IPS-18a (cell line): ENCODE measurements around the gene CCDC74B.
"Not testable (repeated sequence)": the region's sequence is repeated elsewhere in the genome, so short reads cannot be mapped to it uniquely, and the experiment has no call there.

ENCODE experiments used
- H3K27ac ChIP-seq: one replicate; pipeline ENCODE4 v1.5.1; 2013; ENCODE audit warnings: low read length
- H3K27me3 ChIP-seq: one replicate; pipeline ENCODE4 v1.6.1; 2013; ENCODE audit warnings: mild to moderate bottlenecking, low read length; ENCODE audit not compliant: control insufficient read depth, insufficient read depth
- H3K36me3 ChIP-seq: one replicate; pipeline ENCODE4 v1.6.1; 2013; ENCODE audit warnings: low read depth, low read length; ENCODE audit not compliant: control insufficient read depth
- H3K4me1 ChIP-seq: one replicate; pipeline ENCODE4 v1.6.1; 2013; ENCODE audit warnings: low read depth, low read length; ENCODE audit not compliant: control insufficient read depth
- H3K4me3 ChIP-seq: one replicate; pipeline ENCODE4 v1.5.1; 2013; ENCODE audit warnings: low read length
- H3K9ac ChIP-seq: one replicate; pipeline ENCODE4 v1.6.1; 2013; ENCODE audit warnings: mild to moderate bottlenecking, low read length, moderate library complexity
- H3K9me3 ChIP-seq: one replicate; pipeline ENCODE4 v1.6.1; 2013; ENCODE audit warnings: low read depth, low read length; ENCODE audit not compliant: control insufficient read depth

The CCDC74B gene

DNA sequence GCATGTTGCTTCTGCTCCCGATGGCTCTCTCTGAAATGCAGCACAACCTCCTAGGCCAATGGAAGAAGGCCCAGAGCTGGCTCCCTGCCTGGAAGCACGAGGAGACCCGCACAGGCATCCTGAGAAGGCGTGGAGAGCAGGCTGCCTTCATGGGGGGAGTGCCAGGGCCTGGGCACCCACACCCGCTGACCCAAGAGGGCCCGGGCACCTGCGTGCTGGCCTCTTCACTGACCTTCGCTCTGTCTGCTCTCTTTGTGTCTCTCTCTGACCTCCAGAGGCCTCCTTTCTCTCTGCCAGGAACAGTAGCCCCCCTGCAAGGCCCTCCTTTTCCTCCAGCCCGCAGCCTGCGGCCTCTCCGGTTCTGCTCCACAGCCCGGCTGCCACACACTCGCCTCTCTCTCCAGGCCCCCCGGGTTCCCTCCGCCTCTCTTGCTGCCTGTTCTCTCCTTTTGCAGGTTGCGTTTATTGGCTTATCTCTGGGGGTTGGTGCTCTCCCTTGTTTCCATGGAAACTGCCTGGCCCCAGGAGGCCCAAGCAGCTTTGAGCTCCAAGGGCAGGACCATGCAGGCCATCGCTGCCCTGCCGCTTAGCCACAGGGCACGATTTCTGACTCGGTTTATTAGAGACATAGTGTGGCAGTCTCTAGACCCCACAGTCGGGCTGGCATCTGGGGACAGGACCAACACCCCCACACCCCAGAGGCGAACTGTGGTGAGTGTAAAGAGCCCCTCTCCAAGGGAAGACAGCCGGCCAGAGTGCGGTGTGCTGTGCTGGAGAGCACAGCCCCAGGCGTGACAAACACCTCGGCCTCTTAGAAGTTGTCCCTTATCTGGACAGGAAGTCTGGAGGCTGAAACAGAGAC is 38.8 kb upstream of the CCDC74B start:
- Histone ChIP-seq H3K27me3 (no peaks in the 10 kb centered on the region), H3K36me3 (no peaks in the 10 kb centered on the region), H3K4me3 (peak overlapping the region; percentile 54), H3K4me1 (no peaks in the 10 kb centered on the region), H3K9ac (no peak overlapping the region), H3K27ac (no peak overlapping the region), H3K9me3 (no peaks in the 10 kb centered on the region)

DNA sequence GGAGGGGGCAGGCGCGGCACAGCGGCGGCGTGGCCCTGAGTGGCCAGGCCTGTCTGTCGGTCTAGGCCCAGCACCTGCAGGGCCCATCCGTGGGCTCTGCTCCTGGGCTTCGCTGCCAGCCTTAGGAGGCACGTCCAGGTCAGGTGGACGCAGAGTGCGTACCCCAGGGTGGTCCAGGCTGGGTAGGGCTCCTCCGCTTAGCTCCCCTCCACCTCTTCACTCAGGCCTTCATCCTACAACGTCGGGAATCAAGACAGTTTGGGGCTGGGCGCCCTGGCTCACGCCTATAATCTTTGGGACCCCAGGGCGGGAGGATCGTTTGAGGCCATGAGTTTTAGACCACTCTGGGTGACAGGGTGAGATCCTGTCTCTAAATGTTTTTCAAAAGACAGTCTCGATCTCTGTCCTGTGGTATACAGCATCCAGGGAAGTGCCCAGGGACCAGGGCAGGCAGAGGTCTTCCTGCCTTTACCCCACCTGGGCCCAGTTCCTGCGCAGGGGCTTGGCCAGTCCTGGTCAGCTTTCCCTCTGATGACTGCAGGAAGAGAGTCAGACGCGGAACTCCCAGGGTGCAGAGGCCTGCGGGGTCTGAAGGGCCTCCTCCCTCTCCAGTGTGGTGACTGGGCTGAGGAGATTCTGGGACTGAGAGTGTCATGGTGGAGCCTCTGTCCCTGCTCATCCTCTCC is 38.1 kb upstream of the CCDC74B start:
- H3K27me3 ChIP-seq, H3K27ac ChIP-seq, H3K36me3 ChIP-seq, H3K9me3 ChIP-seq, H3K4me1 ChIP-seq: not testable (repeated sequence)
- peak overlapping the region; percentile 24 for H3K9ac ChIP-seq
- peak overlapping the region; percentile 54 for H3K4me3 ChIP-seq

DNA sequence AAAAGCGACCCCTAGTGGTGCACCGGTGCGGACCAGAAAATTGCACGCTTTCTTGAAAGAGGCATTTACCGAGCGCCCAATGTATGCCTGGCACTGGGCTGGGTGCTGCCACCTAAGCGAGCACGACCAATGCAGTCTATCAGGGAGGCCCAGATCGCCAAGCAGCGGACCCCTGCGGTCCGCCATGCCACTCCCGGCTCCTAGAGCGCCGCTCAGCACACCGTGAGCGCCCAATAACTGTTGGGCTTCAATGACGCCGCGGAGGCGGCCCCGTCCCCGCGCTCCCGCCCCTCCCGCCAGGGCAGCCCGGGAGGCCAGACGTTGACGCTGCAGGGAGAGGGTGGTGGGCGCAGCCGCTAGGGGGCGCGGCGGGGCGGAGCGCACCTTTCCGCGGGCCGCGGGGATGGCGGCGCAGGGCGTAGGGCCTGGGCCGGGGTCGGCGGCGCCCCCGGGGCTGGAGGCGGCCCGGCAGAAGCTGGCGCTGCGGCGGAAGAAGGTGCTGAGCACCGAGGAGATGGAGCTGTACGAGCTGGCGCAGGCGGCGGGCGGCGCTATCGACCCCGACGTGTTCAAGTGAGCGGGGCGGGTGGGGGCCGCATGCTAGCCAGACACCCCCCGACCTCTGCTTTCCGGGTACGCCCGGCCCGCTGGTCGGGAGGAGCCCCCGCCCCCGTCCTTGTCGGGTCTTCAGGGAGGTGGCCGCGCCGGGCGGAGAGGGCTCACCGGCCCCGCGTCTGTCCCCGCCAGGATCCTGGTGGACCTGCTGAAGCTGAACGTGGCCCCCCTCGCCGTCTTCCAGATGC is 37.2 kb upstream of the CCDC74B start, which contains the start of gene MZT2B:
MZT2B (plus strand) TSS at position 383 of the 803 bp plus-strand sequence; CDS start at position 404, 21 bp downstream.
- H3K36me3 ChIP-seq, H3K4me1 ChIP-seq: not testable (repeated sequence)
- H3K4me3 ChIP-seq = peak within 1 kb of the TSS; percentile 70

DNA sequence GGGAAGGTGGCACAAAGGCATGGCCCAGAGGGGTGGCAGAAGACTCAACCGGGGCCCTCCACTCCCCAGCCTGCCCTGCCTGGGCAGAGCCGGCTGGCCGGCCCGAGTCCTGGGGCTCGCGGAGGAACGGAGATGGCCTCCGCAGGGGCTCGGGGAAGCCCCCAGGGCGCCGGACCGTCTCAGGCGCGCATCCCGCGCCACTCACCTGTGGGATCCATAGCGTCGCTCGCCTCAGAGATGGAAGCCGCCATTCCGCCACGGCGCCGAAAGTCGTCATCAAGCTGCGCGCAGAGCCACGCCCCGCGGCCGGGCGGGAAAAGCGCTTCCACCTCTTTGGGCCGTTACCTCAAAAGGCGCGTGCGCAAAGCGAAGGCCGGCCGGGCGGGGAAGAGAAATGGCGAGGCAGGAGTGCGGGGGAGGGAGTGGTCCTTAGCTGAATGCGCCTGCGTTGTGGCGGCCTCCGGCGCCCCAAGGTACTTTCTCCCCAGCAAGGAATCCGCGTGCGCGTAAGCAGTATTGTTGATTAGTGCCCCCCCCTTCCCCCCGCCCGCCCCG is 36.5 kb upstream of the CCDC74B start, which contains the start of gene SMPD4:
SMPD4 (minus strand) TSS at position 278 of the 555 bp plus-strand sequence. CDS start 5,010 bp downstream, outside the sequence.
- Histone ChIP-seq H3K9me3 (no peaks in the 10 kb centered on the region), H3K9ac (peak within 1 kb of the TSS; percentile 94), H3K27ac (peak within 1 kb of the TSS; percentile 93), H3K4me1 (no peaks in the 10 kb centered on the region), H3K36me3 (no peaks in the 10 kb centered on the region), H3K4me3 (peak within 1 kb of the TSS; percentile 70), H3K27me3 (no peaks in the 10 kb centered on the region)

More for the DNA sequence above, 37.2 kb upstream of the CCDC74B start, which contains the start of gene MZT2B:
- H3K27me3 ChIP-seq, H3K9me3 ChIP-seq: not testable (repeated sequence)
- Histone ChIP-seq H3K9ac (peak within 1 kb of the TSS; percentile 94), H3K27ac (peak within 1 kb of the TSS; percentile 93)

DNA sequence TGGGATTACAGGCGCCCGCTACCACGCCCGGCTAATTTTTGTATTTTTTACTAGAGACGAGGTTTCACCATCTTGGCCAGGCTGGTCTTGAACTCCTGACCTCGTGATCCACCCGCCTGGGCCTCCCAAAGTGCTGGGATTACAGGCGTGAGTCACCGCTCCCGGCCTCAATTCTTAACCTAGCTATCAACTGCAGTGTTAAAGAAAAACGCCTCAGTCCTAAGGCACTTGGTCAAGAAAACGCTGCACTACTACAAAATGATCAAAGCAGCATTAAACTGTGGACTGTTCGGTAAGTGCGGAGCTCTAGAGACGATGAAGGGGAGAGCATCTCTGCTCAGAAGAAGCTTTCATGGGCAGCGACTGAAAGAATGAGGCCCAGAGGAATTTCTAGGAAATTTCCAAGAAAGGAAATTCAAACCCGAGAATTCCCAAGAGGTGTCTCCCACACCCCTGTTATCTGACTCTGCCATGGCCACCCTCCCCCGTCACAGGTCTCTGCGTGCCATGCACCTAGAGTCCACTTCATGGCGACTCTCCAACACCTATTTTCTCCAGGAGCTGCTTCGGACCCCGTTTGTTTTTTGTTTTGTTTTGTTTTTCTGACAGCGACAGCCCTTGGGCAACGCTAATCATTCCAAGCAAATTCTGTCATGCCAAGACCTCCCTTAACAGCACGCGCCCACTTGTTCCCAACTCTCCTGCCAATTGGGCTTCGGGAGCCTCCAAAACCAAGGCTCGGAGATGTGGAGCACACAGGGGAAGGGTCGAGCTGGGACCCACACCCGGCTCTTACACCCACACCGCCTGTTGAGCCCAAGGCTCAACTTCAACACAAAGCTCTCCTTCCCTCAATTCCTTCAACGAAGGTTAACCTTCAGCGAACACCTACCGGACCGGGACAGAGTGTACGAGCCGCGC is 35.8 kb upstream of the CCDC74B start:
- peak overlapping the region; percentile 70 for H3K4me3 ChIP-seq
- H3K9ac ChIP-seq = peak overlapping the region; percentile 94
- peak overlapping the region; percentile 93 for H3K27ac ChIP-seq
- not testable (repeated sequence) for H3K36me3 ChIP-seq, H3K27me3 ChIP-seq, H3K9me3 ChIP-seq, H3K4me1 ChIP-seq

DNA sequence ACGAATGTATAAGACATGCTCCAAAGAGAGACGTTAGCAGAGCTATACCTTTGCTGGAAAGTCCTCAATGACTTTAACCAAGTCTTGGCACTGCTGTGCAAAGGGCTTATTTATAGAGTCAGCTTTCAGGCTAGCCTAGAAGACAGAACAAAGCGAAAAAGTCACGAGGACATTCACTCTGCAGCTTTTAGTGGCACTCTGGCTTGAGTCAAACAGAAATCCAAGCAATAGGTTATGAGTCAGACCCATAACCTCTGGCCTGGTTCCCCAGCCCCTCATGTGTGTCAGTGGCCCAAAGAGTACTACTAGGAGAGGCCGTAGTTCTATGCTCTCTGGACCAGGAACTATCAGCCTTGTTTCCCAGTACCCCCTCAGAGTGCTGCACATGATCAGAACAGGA is 30.0 kb upstream of the CCDC74B start:
- not testable (repeated sequence) for H3K27me3 ChIP-seq, H3K9me3 ChIP-seq, H3K27ac ChIP-seq, H3K4me1 ChIP-seq, H3K4me3 ChIP-seq, H3K9ac ChIP-seq
- peaks cover 45% of the 10 kb centered on the region for H3K36me3 ChIP-seq

DNA sequence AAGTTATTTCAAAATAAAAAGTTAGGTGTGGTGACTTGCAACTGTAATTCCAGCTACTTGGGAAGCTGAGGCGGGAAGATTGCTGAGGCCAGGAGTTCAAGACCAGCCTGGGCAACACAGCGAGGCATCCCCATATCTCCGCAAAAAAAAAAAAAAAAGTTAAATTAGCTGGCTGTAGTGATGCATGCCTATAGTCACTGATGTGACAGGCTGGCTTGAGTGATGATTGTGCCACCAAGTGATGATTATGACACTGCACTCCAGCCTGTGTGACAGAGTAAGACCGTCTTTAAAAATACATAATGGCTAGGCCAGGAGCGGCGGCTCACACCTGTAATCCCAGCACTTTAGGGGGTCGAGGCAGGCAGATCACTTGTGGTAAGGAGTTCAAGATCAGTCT is 25.0 kb upstream of the CCDC74B start:
- Histone ChIP-seq H3K9ac (no peak overlapping the region), H3K27me3 (no peaks in the 10 kb centered on the region), H3K9me3 (no peaks in the 10 kb centered on the region), H3K27ac (no peak overlapping the region), H3K36me3 (peaks cover 60% of the 10 kb centered on the region), H3K4me1 (no peaks in the 10 kb centered on the region), H3K4me3 (no peak overlapping the region)

DNA sequence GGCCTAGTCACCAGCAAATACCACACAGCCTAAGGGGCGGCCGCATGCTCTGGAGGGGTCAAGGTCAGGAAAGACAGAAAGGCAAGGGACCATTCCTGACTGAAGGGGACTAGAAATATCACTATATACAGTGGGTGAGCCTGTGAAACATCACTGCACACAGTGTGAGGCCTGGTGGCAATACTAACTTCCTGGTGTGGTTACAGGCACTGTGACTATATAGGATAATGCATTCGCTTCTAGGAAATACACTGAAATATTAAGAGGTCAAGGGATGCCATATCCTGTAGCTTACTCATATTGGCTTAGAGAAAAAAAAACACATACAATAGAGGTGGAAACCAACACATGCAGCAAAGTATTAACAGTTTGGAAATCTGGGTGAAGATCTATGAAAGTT is 24.3 kb upstream of the CCDC74B start:
- H3K4me1 ChIP-seq, H3K27me3 ChIP-seq, H3K9me3 ChIP-seq, H3K9ac ChIP-seq, H3K27ac ChIP-seq, H3K4me3 ChIP-seq: not testable (repeated sequence)
- peaks cover 59% of the 10 kb centered on the region for H3K36me3 ChIP-seq

DNA sequence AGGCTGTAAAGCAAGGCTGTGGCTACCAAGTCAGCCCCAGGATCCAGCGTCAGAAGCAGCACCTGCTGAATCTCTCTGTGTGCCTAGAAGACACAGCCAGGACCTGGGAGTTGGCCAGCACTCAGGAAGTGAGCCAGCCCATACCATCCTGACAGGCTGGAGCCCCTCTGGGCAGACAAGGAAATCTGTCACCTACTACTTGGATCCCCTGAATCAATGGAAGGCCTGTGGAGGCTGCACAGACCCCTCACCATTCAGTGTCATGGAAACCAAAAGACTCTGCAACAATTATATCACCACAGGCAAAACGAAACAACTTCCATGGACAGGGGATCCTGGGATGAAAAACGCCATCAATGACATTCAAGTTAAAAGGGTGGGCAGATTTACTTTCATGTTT is 21.7 kb upstream of the CCDC74B start:
- not testable (repeated sequence) for H3K27me3 ChIP-seq, H3K4me3 ChIP-seq, H3K9me3 ChIP-seq, H3K27ac ChIP-seq, H3K4me1 ChIP-seq, H3K9ac ChIP-seq
- peaks cover 56% of the 10 kb centered on the region for H3K36me3 ChIP-seq

DNA sequence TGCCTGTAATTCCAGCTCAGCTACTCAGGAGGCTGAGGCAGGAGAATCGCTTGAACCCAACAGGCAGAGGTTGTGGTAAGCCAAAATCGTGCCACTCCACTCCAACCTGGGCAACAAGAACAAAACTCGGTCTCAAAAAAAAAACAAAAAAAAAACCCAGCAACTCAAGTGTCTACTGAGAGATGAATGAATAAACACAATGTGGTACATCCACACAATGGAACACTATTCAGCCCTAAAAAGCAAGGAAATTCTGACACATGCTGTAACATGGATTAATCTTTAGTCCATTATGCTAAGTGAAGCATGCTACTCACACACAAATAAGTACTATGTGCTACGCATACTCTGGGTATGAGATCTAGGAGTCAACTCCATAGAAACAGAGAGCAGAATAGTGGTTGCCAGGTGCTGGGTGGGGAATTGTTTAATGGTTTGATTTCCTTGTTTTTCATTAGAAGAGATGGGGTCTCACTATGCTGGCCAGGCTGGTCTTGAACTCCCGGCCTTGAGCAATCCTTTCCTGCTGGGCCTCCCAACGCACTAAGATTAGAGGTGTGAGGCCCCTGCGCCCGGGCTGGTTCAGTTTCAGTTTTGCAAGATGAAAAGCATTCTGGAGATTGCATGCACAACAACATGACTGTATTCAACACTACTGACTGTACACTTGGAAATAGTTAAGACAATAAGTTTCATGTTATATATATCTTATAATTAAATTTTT is 20.5 kb upstream of the CCDC74B start:
- Histone ChIP-seq H3K27ac (no peak overlapping the region), H3K4me1 (no peaks in the 10 kb centered on the region), H3K9me3 (no peaks in the 10 kb centered on the region), H3K4me3 (no peak overlapping the region), H3K9ac (no peak overlapping the region), H3K36me3 (peaks cover 50% of the 10 kb centered on the region), H3K27me3 (no peaks in the 10 kb centered on the region)
